Measurements from ENCODE around the gene CXCL12. TPM values are rescaled to one million over a fixed set of nuclear protein-coding genes. Genes with fewer than 3 reads are reported as not detected.

The CXCL12 gene
- total and polyA plus RNA-seq, 4 donors = 23.7 to 91.4 (median 51.8) TPM

DNA sequence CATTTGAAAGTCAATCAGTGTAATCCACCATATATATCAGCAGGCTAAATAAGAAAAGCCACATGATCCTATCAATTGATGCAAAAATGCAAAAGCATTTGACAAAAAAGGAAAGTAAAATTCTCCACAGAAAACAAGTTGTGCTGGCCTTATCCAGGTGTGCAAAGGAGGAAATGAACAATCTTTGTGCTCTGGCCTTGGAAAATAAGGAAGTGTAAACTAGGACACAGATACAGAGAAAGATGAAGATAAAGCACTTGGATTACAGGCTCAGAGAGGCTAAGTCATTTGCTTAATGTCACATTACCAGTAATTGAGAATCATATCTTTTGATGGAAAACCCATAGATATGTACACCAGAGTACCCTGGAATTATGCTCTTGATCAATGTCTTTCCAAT, 54.5 kb downstream of the CXCL12 start:
- TF ChIP-seq CTCF (IDR thresholded peaks at IDR 0.05; ENCODE audit: control extremely low read depth, extremely low read depth) = no peak
- H3K36me3 ChIP-seq (ENCODE audit: control insufficient read depth in 4 of 4, insufficient read depth in 4 of 4, low read length in 4 of 4) = no peaks in the 10 kb centered on the region
- ATAC-seq (ENCODE audit: insufficient read depth, low FRiP score) (no peak), DNase-seq (no peak)
- H3K27me3 ChIP-seq (ENCODE audit: control insufficient read depth in 3 of 3, insufficient read depth in 3 of 3, low read length in 2 of 3) = no peaks in the 10 kb centered on the region
- H3K27ac ChIP-seq (ENCODE audit: low read depth in 1 of 2, low read length in 1 of 2) = no peak overlapping the region
- no peak overlapping the region for H3K9ac ChIP-seq (ENCODE audit: insufficient read depth in 1 of 2, low read length in 2 of 2)
- H3K4me1 ChIP-seq (ENCODE audit: control insufficient read depth in 5 of 5, insufficient read depth in 5 of 5, low read length in 5 of 5) = peaks cover 0 to 8% (median 0%) of the 10 kb centered on the region in 5 donors
- H3K9me3 ChIP-seq (ENCODE audit: control insufficient read depth in 4 of 4, insufficient read depth in 3 of 4, low read length in 3 of 4) = no peaks in the 10 kb centered on the region
- no peak overlapping the region for H3K4me3 ChIP-seq

GRCh38 chr10:44327461-44327860, 57.4 kb downstream of the CXCL12 start:
- WGBS, 2 donors = 97 to 98% methylated on average over 2 of the region's 2 CpGs
- DNase-seq = no peak
- Histone ChIP-seq H3K36me3 (ENCODE audit: control insufficient read depth in 4 of 4, insufficient read depth in 4 of 4, low read length in 4 of 4) (no peaks in the 10 kb centered on the region), H3K27me3 (ENCODE audit: control insufficient read depth in 3 of 3, insufficient read depth in 3 of 3, low read length in 2 of 3) (no peaks in the 10 kb centered on the region), H3K4me1 (ENCODE audit: control insufficient read depth in 5 of 5, insufficient read depth in 5 of 5, low read length in 5 of 5) (peaks cover 0 to 8% (median 0%) of the 10 kb centered on the region in 5 donors), H3K9me3 (ENCODE audit: control insufficient read depth in 4 of 4, insufficient read depth in 3 of 4, low read length in 3 of 4) (peaks cover 0 to 2% (median 0%) of the 10 kb centered on the region in 4 donors), H3K27ac (ENCODE audit: low read depth in 1 of 2, low read length in 1 of 2) (no peak overlapping the region), H3K4me3 (no peak overlapping the region), H3K9ac (ENCODE audit: insufficient read depth in 1 of 2, low read length in 2 of 2) (no peak overlapping the region)
- no peak for ATAC-seq (ENCODE audit: insufficient read depth, low FRiP score)
- TF ChIP-seq CTCF (IDR thresholded peaks at IDR 0.05; ENCODE audit: control extremely low read depth, extremely low read depth) = no peak

All from lung (tissue), 12 donors.